MM.1S (cell line): ENCODE measurements around the gene UBASH3A.

ENCODE experiments used
- DNase-seq: peaks from one replicate; pipeline ENCODE4 v3.0.0-alpha.2; 2015
- H2AFZ ChIP-seq: fragments of 300-600 bp; sonication (generic); 2 replicates; pipeline ENCODE4 v1.6.0; 2016; ENCODE audit warnings: antibody characterized with exemption, low read length
- H3F3A ChIP-seq: fragments of 300-600 bp; sonication (generic); 2 replicates; pipeline ENCODE4 v1.6.1; 2016; ENCODE audit warnings: mild to moderate bottlenecking, antibody characterized with exemption, low read length, moderate library complexity, mixed read lengths; ENCODE audit not compliant: insufficient read depth
- H3K27ac ChIP-seq: fragments of 300-600 bp; sonication (generic); 2 replicates; pipeline ENCODE4 v1.5.1; 2016; ENCODE audit warnings: mild to moderate bottlenecking, low read length
- H3K27me3 ChIP-seq: fragments of 300-600 bp; sonication (generic); replicated peaks from 2 replicates; pipeline ENCODE4 v1.6.0; 2016; ENCODE audit warnings: low read length; ENCODE audit not compliant: insufficient read depth
- H3K36me3 ChIP-seq: fragments of 300-600 bp; sonication (generic); replicated peaks from 2 replicates; pipeline ENCODE4 v1.6.1; 2016; ENCODE audit warnings: mild to moderate bottlenecking, low read length, mixed read lengths; ENCODE audit not compliant: insufficient read depth
- H3K4me1 ChIP-seq: fragments of 300-600 bp; sonication (generic); 2 replicates; pipeline ENCODE4 v1.6.1; 2016; ENCODE audit warnings: low read length, mixed read lengths
- H3K4me2 ChIP-seq: fragments of 300-600 bp; sonication (generic); 2 replicates; pipeline ENCODE4 v1.6.0; 2016; ENCODE audit warnings: low read depth, low read length
- H3K4me3 ChIP-seq: fragments of 300-600 bp; sonication (generic); 2 replicates; pipeline ENCODE4 v1.5.1; 2016; ENCODE audit warnings: low read length, mixed read lengths
- H3K79me2 ChIP-seq: fragments of 300-600 bp; sonication (generic); 2 replicates; pipeline ENCODE4 v1.6.1; 2016; ENCODE audit warnings: mixed run types, low read length, mixed read lengths
- H3K9ac ChIP-seq: fragments of 300-600 bp; sonication (generic); 2 replicates; pipeline ENCODE4 v1.6.1; 2016; ENCODE audit warnings: low read length, mixed read lengths
- H3K9me2 ChIP-seq: fragments of 300-600 bp; sonication (generic); replicated peaks from 2 replicates; pipeline ENCODE4 v1.6.1; 2016; ENCODE audit warnings: mild to moderate bottlenecking, low read length, mixed read lengths; ENCODE audit not compliant: insufficient read depth
- H3K9me3 ChIP-seq: fragments of 300-600 bp; sonication (generic); replicated peaks from 2 replicates; pipeline ENCODE4 v1.6.1; 2016; ENCODE audit warnings: mild to moderate bottlenecking, low read length, mixed read lengths; ENCODE audit not compliant: insufficient read depth
- H4K20me1 ChIP-seq: fragments of 300-600 bp; sonication (generic); 2 replicates; pipeline ENCODE4 v1.6.1; 2016; ENCODE audit warnings: mild to moderate bottlenecking, low read length, moderate library complexity, mixed read lengths; ENCODE audit not compliant: insufficient read depth
- EZH2 ChIP-seq: fragments of 300-600 bp; sonication (generic); optimal IDR thresholded peaks from 2 replicates; pipeline ENCODE3; 2017; ENCODE audit warnings: low read depth, mild to moderate bottlenecking, antibody characterized with exemption, low read length, mixed read lengths
- EZH2phosphoT487 ChIP-seq: fragments of 300-600 bp; sonication (generic); IDR thresholded peaks from 2 replicates; pipeline ENCODE4 v1.6.1; 2018; ENCODE audit warnings: antibody characterized with exemption, low read length
- TF ChIP-seq, protein P1 (sequence below): fragments of 300-600 bp; sonication (generic); IDR thresholded peaks from 2 replicates; pipeline ENCODE4 v1.5.1; 2016; ENCODE audit warnings: antibody characterized with exemption, low read length, mixed read lengths

Gene UBASH3A

DNA sequence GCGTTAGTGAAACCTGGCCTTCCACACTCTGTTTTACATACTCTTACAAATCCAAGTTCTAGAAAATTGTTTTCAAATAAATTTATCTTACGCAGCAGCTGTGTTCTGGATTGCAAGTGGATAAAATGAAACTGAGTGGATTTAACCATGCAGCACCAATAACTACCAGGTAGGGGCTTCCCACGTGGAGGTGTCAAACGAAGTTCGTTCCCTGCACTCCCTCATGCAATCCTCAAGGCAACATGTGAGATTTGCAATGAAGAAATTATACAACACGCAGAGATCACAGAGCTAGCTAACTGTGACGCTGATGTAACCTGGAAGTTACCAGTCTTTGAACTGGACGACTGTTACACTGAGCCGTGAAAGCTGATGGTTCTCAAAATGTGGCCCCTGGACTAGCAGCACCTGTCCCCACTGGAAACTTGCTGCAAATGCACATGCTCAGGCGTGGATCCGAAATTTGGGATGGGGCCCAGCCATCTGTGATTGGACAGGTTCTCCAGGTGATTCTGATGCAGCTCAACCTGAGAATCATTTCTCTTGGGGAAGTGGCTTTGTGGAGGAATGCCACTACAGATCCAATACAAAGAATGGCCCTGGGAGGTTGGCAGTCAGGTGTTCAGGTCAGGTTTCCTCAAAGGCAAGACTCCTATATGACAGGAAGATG, 56.0 kb downstream of the UBASH3A start:
- no peak for DNase-seq
- no peaks in the 10 kb centered on the region for H4K20me1 ChIP-seq
- H3K9me3 ChIP-seq, result no peaks in the 10 kb centered on the region
- peaks cover 8% of the 10 kb centered on the region for H3F3A ChIP-seq
- H2AFZ ChIP-seq, result no peak overlapping the region
- no peak overlapping the region for H3K27ac ChIP-seq
- H3K79me2 ChIP-seq, result no peaks in the 10 kb centered on the region
- peaks cover 21% of the 10 kb centered on the region for H3K27me3 ChIP-seq
- no peak overlapping the region for H3K4me2 ChIP-seq
- H3K4me1 ChIP-seq, result peaks cover 31% of the 10 kb centered on the region
- no peaks in the 10 kb centered on the region for H3K9me2 ChIP-seq
- no peaks in the 10 kb centered on the region for H3K36me3 ChIP-seq
- no peak overlapping the region for H3K9ac ChIP-seq
- TF ChIP-seq EZH2 (no peak), EZH2phosphoT487 (no peak)
- TF ChIP-seq, protein P1, sequence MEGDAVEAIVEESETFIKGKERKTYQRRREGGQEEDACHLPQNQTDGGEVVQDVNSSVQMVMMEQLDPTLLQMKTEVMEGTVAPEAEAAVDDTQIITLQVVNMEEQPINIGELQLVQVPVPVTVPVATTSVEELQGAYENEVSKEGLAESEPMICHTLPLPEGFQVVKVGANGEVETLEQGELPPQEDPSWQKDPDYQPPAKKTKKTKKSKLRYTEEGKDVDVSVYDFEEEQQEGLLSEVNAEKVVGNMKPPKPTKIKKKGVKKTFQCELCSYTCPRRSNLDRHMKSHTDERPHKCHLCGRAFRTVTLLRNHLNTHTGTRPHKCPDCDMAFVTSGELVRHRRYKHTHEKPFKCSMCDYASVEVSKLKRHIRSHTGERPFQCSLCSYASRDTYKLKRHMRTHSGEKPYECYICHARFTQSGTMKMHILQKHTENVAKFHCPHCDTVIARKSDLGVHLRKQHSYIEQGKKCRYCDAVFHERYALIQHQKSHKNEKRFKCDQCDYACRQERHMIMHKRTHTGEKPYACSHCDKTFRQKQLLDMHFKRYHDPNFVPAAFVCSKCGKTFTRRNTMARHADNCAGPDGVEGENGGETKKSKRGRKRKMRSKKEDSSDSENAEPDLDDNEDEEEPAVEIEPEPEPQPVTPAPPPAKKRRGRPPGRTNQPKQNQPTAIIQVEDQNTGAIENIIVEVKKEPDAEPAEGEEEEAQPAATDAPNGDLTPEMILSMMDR, result no peak
- H3K4me3 ChIP-seq, result no peak overlapping the region

DNA sequence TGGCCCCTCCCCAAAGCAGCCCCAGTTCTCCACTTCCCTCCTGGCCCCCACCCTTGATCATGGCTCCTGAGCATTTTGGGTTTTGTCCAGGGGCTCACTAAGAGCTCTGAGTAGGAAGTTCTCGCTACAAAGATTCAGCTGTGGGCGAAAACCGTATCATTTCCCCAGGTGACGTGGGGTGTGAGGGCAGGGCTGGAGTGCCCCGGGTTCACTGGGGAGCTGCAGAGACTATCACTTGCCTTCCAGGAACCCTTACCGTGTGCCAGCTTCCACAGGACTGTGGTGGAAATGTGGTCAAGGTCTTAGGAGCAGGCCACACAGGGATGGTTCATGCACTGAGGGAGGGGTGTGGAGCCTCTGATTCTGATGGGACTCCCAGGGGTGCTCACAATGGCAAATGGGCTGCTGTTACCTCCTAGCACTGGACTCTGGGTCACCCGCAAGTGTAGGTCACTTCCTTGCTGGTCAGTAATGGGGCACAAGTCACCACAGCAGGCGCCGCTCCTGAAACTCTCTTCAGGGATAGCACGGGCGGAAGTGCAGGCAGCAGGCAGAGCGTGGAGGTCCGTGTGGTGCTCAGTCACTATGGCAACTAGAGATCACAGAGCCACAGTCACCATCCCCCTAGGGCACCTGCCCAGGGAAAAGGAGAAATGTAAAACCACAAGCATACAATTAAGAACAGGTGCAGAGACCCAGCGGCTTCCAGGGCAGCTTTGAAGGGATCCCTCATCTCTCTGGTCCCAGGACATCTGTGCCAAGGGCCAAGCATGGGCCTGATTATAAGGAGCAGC, 56.9 kb downstream of the UBASH3A start:
- DNase-seq, result peak; percentile 96
- Histone ChIP-seq H3K27me3 (peaks cover 12% of the 10 kb centered on the region), H3K27ac (peak overlapping the region; percentile 63), H3K79me2 (no peaks in the 10 kb centered on the region), H3K9me2 (no peaks in the 10 kb centered on the region), H3K4me2 (peak overlapping the region; percentile 48), H3F3A (peaks cover 10% of the 10 kb centered on the region), H3K9me3 (no peaks in the 10 kb centered on the region), H3K9ac (peak overlapping the region; percentile 26), H3K4me3 (no peak overlapping the region), H3K36me3 (no peaks in the 10 kb centered on the region), H2AFZ (peak overlapping the region; percentile 1; the same call in 1 of the 2 replicates), H4K20me1 (no peaks in the 10 kb centered on the region), H3K4me1 (peaks cover 39% of the 10 kb centered on the region)
- TF ChIP-seq, protein P1, result no peak

DNA sequence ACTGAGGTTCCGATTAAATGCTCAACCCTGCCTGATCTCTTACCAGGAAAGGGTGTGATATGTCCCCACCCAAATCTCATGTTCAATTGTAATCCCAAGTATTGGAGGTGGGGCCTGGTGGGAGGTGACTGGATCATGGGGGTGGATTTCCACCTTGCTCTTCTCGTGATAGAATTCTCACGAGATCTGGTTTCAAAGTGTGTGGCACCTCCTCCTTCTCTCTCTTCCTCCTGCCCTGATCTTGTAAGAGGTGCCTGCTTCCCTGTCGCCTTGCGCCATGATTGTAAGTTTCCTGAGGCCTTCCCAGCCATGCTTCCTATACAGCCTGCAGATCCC, 57.5 kb downstream of the UBASH3A start:
- no peaks in the 10 kb centered on the region for H3K9me3 ChIP-seq
- TF ChIP-seq EZH2, result no peak
- TF ChIP-seq, protein P1, result no peak
- no peak for TF ChIP-seq EZH2phosphoT487
- peaks cover 43% of the 10 kb centered on the region for H3K4me1 ChIP-seq
- no peaks in the 10 kb centered on the region for H3K9me2 ChIP-seq
- no peak for DNase-seq
- H3K4me2 ChIP-seq, result peak overlapping the region; percentile 48; the same call in 1 of the 2 replicates
- 0 out of 2 replicates have a peak, but pooled peaks cover 8% of the 10 kb centered on the region for H3K27me3 ChIP-seq
- peaks cover 14% of the 10 kb centered on the region for H3F3A ChIP-seq
- H3K4me3 ChIP-seq, result no peak overlapping the region
- H3K36me3 ChIP-seq, result no peaks in the 10 kb centered on the region
- H3K79me2 ChIP-seq, result no peaks in the 10 kb centered on the region
- no peak overlapping the region for H2AFZ ChIP-seq
- H3K27ac ChIP-seq, result peak overlapping the region; percentile 63; the same call in 1 of the 2 replicates
- no peaks in the 10 kb centered on the region for H4K20me1 ChIP-seq
- H3K9ac ChIP-seq, result peak overlapping the region; percentile 26; the same call in 1 of the 2 replicates
